ENCODE results near the gene ACO1. TPM values are rescaled to one million over a fixed set of nuclear protein-coding genes. Genes with fewer than 3 reads are reported as not detected.

ACO1 gene
- total RNA-seq, 1 donor from 2014 or later, result 19.1 TPM

- no peak overlapping the region for H3K27ac ChIP-seq
- H3K4me3 ChIP-seq, result no peak overlapping the region
- peaks cover 13 to 18% of the 10 kb centered on the region in 2 donors for H3K36me3 ChIP-seq
- intact Hi-C loops (cut with DNase I), result loop anchor here (10.0 kb wide), 1 partner anchor 47 kb away; no protein-coding TSS in a partner anchor
- H3K9me3 ChIP-seq, result no peaks in the 10 kb centered on the region
- DNase-seq (ENCODE audit: low spot score in 2 of 2), result no peak
- no peak for TF ChIP-seq CTCF (IDR thresholded peaks at IDR 0.05)
- H3K4me1 ChIP-seq, result no peaks in the 10 kb centered on the region
- H3K27me3 ChIP-seq, result no peaks in the 10 kb centered on the region
Observed at GRCh38 chr9:32501868-32502267, 117.4 kb downstream of the ACO1 start.

DNA sequence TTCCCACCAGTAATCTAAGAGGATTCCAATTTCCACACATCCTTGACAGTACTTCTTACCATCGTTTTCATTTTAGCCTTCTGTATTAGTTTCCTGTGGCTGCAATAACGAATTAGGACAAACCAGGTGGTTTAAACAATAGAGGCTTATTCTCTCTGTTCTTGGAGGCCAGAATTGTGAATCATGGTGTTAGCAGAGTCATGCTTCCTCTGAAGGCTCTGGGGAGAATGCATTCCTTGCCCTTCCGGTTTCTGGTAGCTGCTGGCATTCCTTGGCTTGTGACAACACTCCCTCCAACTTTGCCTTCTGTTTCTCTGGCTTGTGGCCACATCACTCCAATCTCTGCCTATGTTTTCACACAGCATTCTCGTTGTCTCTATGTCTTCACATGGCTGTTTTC lies 118.0 kb downstream of the ACO1 start:
- TF ChIP-seq CTCF (IDR thresholded peaks at IDR 0.05), result no peak
- Histone ChIP-seq H3K36me3 (peaks cover 13 to 18% of the 10 kb centered on the region in 2 donors), H3K9me3 (no peaks in the 10 kb centered on the region), H3K4me1 (no peaks in the 10 kb centered on the region), H3K27ac (no peak overlapping the region), H3K27me3 (no peaks in the 10 kb centered on the region), H3K4me3 (no peak overlapping the region)
- intact Hi-C loops (cut with DNase I), result loop anchor here (10.0 kb wide), 1 partner anchor 48 kb away; no protein-coding TSS in a partner anchor
- no peak for DNase-seq (ENCODE audit: low spot score in 2 of 2)

DNA sequence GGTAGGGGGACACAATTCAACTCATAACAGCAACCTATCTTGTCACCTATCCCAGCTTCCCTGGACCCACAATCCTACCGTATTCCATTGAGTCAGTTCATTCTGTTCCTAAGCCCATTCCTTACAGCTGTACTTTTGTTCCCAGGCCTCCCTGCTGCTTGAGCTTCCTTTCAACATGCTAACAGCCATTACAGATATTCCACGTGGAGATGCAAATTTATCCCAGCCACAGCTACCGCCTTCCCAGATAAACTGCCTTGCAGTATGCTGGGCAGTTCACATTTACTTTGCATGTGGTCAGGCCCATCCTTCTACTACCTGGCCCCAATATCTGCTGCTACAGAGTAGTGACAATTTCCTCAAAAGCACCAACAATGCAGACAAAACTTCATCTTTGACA lies 118.6 kb downstream of the ACO1 start:
- no peak for TF ChIP-seq CTCF (IDR thresholded peaks at IDR 0.05)
- Histone ChIP-seq H3K27me3 (no peaks in the 10 kb centered on the region), H3K9me3 (no peaks in the 10 kb centered on the region), H3K4me3 (no peak overlapping the region), H3K36me3 (peaks cover 12 to 16% of the 10 kb centered on the region in 2 donors), H3K27ac (no peak overlapping the region), H3K4me1 (no peaks in the 10 kb centered on the region)
- DNase-seq (ENCODE audit: low spot score in 2 of 2), result no peak
- intact Hi-C loops (cut with DNase I), result loop anchor here (10.0 kb wide), 1 partner anchor 48 kb away; no protein-coding TSS in a partner anchor

Other genes with a start within 250 kb of the ACO1 start
- 1.9 TPM for gene RIGI, start 141.6 kb downstream of the ACO1 start, total RNA-seq
- 0.32 TPM for gene SMIM27, start 167.7 kb downstream of the ACO1 start, total RNA-seq
- gene TOPORS, start 167.9 kb downstream of the ACO1 start, total RNA-seq, result 5.2 TPM
- gene NDUFB6, start 188.5 kb downstream of the ACO1 start, total RNA-seq, result 22.2 TPM

All from ascending aorta (tissue), 2 donors.